HG03139 (cell line): ENCODE results near the gene GPN3.
A peak's percentile ranks its signal among the peaks of the same experiment; 100 is the strongest.
"Not testable (repeated sequence)": the region's sequence is repeated elsewhere in the genome, so short reads cannot be mapped to it uniquely, and the experiment has no call there.

ENCODE experiments used
- ATAC-seq: cut with Tn5 transposase; IDR thresholded peaks from one replicate; pipeline ENCODE4 v1.9.1; 2021; ENCODE audit not compliant: unreplicated experiment

Gene GPN3

DNA sequence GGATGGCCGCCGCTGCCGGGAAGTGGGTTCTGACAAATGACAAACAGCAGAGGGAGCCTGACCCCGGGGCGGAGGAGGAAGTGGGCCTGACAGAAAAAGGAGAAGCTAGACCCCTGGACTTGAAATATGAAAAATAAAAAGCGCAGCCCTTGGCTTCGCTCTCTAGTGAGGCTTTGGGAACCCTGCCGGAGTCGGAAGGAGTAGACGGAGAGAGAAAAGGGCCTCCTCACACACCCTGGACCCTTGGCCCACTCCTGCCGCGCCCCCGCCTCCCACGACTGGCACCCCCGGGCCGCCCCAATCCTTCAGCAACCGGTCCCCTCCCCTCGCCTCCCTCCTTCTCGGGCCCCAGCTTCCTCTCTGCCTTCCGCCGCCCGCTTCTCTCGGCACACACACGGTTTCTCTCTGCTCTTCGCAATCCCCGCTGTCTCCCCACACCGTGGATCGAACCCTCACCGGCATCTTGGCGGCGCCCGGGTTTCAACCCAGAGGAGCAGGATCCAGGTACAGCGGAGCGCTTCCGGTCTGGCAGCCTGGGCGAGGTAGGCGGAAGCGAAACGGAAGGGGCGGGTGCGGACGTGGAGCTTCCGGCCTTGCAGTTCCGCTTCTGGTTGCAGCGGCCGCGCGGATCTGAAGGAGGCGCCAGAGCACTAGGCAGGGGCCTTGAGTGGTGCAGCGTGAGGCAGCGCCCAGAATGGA, 18.1 kb downstream of the GPN3 start, which contains the start of gene ARPC3:
TSS of gene ARPC3 (minus strand) at position 539 of the 699 bp plus-strand sequence. CDS start at position 462, 77 bp downstream.
- ATAC-seq, result peak; percentile 92

DNA sequence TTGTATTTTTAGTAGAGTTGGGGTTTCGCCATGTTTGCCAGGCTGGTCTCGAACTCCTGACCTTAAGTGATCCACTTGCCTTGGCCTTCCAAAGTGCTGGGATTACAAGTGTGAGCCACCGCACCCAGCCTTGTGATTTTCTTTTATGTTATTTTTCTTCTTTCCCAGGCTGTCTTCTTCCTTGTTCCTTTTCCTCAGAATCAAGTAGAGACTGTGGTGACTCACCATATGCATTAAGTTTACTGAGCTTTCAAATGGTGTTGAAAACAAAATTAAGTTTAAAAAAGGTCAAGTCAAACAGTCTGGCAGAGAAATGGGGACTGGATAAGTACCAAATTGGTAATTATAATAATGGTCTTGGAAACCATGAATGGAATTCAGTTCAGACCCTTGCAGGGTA, 23.6 kb downstream of the GPN3 start:
- ATAC-seq, result no peak

GRCh38 chr12:110436231-110436630, 31.8 kb downstream of the GPN3 start:
- no peak for ATAC-seq

DNA sequence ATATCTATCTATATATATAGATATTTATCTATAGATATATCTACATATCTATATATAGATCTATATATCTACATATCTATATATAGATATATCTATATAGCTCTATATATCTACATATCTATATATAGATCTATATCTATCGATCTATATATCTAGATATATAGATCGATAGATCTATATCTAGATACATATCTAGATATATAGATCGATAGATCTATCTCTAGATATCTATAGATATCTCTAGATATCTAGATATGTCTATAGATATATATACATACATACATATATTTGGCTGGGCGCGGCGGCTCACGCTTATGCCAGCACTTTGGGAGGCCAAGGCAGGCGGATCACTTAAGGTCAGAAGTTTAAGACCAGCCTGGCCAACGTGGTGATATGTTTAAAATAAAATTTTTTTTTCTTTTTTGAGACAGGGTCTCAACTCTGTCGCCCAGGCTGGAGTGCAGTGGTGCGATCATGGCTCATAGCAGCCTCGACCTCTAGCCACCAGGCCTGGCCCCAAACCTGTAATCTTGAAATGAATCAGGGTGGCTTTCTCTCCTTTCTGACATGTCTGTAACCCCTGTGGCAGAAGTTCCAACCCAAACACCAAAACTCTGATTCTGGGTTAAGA, 36.0 kb downstream of the GPN3 start:
- ATAC-seq, result no peak

GRCh38 chr12:110429676-110430075, 38.4 kb downstream of the GPN3 start:
- not testable (repeated sequence) for ATAC-seq

DNA sequence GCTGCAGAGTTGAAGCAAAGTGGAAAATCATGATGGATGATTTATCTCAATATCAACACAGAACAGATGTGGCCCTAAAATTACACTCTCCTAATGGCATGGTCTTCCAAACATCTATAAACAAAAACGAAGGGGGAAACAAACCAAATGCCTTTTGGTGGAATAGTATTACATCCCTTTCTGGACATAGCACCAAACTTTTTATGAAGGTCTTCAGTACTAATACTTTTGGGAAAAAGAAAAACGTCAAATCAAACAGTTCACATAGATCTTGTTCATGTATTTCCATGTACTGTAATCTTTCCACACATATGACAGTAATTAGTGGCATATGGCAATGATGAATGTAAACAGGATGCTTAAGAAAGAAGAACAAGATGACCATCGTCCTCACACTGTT, 41.7 kb downstream of the GPN3 start:
- ATAC-seq, result no peak

DNA sequence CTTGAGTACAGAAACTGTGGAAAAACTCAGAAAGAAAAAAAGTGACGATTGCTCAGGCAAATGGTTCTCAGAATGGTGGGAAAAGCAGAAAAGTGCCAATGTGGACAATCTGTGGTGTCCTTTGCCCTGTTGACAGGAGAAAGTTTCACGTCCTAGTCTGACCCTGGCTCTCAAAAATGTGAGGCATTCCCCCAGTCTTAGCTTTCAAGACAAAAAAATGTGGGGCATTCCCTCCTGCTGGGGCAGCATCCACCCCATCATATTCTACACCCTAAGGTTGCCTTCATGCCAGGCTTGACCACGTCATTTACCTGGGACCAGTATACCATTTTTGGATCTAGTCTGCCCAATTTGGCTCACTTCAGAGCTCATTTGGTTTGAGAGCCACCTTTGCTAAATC, 43.8 kb downstream of the GPN3 start:
- ATAC-seq, result no peak

GRCh38 chr12:110421701-110422100, 46.4 kb downstream of the GPN3 start:
- no peak for ATAC-seq

- no peak for ATAC-seq
Measured at GRCh38 chr12:110421159-110421661, 46.8 kb downstream of the GPN3 start.

DNA sequence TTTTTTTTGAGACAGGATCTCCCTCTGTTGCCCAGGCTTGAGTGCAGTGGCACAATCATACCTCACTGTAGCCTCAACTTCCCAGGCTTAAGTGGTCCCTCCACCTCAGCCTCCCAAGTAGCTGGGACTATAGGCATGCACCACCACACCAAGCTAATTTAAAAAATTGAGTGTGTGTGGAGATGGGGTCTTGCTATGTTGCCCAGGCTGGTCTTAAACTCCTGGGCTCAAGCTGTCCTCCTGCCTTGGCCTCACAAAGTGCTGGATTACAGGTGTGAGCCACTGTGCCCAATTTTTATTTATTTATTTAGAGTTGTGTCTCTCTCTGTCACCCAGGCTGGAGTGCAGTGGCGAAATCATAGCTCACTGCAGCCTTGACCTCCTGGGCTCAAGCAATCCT, 47.4 kb downstream of the GPN3 start:
- ATAC-seq, result not testable (repeated sequence)

DNA sequence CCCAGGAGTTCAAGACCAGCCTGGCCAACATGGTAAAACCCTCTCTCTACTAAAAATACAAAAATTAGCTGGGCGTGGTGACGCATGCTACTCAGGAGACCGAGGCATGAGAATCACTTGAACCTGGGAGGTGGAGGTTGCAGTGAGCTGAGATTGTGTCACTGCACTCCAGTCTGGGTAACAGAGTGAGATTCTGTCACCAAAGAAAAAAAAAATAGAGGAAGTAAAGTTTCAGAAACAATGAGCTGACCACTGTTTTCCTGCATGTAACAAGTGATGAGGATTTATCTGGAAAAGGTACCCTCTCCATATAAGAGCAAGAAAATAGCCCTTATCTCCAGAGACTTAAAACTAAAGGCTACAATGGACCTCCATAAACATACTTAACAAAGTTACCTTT, 50.9 kb downstream of the GPN3 start:
- not testable (repeated sequence) for ATAC-seq

DNA sequence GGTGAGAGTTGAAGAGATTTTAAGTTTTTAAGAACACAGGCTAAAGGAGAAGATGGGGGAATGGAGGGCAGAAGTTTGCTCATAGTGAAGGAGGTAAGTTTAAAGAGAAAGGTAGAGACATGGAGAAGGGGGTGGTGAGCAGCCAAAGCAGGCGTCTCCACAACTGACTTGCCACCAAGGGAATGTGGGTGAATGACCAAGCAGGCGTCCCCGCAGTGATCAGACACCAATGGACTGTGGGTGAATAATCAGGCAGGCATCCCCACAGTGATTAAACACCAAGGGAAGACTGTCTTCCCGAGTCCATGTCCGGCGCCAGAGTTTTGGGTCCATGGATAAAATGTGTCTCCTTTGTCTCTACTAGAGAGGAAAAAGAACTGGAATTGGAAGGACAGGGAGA, 58.0 kb downstream of the GPN3 start:
- not testable (repeated sequence) for ATAC-seq

GRCh38 chr12:110405126-110405662, 62.9 kb downstream of the GPN3 start:
- not testable (repeated sequence) for ATAC-seq

GRCh38 chr12:110403976-110404682, 63.9 kb downstream of the GPN3 start:
- no peak for ATAC-seq

DNA sequence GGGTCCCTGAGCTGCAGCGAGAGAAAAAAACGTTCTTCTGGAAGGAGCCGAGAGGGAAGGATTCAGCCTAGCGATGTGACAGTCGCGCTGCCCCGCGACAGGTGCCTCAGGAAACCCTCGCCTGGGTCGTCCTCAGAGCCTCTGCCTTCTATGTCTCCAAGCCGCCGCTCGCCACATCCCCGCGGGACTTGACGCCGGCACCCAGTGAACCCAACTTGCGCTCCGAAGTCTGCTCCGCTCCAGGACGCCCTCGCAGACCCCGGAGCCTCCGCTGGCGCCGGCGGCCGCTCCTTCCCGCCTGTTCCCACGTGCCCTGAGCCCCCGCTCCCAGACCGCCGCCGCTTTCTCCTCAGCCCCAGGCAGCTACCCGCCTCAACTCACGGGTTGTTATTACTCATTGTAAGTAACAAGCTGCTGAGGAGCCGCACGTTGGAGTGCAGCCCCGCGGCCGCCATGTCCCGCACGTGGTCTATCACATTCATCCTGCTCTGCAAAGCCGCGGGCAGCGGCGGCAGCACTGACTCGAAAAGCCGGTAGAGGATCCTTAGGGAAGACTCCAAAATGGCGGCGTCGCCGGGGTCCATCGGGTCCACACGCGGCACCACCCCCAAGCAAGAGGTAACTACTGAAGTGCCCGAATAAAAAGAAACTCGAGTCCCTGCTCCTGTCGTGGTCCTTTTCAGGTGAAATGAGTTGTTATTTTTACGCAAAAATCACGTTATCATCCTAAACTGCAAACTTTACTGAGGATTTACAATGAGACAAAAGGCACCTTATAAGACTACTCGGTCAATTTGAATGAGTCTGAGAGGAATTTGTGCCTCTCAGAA, 64.7 kb downstream of the GPN3 start, which contains the start of gene ANAPC7:
TSS of gene ANAPC7 (minus strand) at position 563 of the 830 bp plus-strand sequence. CDS start at position 482, 81 bp downstream.
- peak; percentile 83 for ATAC-seq
